Mucosa of descending colon (tissue), 3 donors: ENCODE data around the gene BMP10. TPM values are rescaled to one million over a fixed set of nuclear protein-coding genes. Genes with fewer than 3 reads are reported as not detected.

Experiments used
- ATAC-seq: fragments of 200-7000 bp; cut with Tn5 transposase; one replicate; pipeline ENCODE4 v1.9.1; 2020; ENCODE audit warnings: mild to moderate bottlenecking, moderate library complexity
- DNase-seq, 3 donors: peaks; one replicate each; pipeline ENCODE4 v3.0.0-alpha.2; 2020
- H3K36me3 ChIP-seq: fragments of 200-600 bp; one replicate; pipeline ENCODE4 v1.8.0; 2021; ENCODE audit warnings: low read depth, mild to moderate bottlenecking
- H3K4me1 ChIP-seq: fragments of 200-600 bp; one replicate; pipeline ENCODE4 v1.8.0; 2021; ENCODE audit warnings: low read depth, mild to moderate bottlenecking
- H3K4me3 ChIP-seq: fragments of 200-600 bp; one replicate; pipeline ENCODE4 v1.8.0; 2021; ENCODE audit warnings: mild to moderate bottlenecking
- H3K9me3 ChIP-seq: fragments of 200-600 bp; one replicate; pipeline ENCODE4 v1.8.0; 2021; ENCODE audit warnings: mild to moderate bottlenecking
- intact Hi-C, 2 donors: fragments of 100-400 bp; cut with DNase I in 1 of 2; cut with micrococcal nuclease in 1 of 2; formaldehyde crosslinking; loops; one replicate each; pipeline versions ENCODE4 v1.11.0 to v1.11.1; 2022; cut with DNase I, micrococcal nuclease
- total RNA-seq, 3 donors: library from RNA; stranded (reverse); fragmentation: NEBNext Ultra II Directional in 2 of 3; extraction: Animal tissue kit (Norgen Biotek cat#: 25700) in 2 of 3; gene quantifications; one replicate each; pipeline versions ENCODE4 v1.2.1 to v1.2.4, GENCODE V29; 2021 to 2023
- TF ChIP-seq, protein P1 (sequence below): fragments of 200-600 bp; IDR thresholded peaks from one replicate; pipeline ENCODE4 v1.8.0; 2022; ENCODE audit warnings: antibody characterized with exemption, mild to moderate bottlenecking
- donor health status: DM: no; HTN: no; CAD: no; lungs with moderate emphysema.
- donor health status: DM: no; HTN: no; CAD: no.
- donor health status: DM: no; HTN: yes; CAD: no.

The BMP10 gene
- total RNA-seq, 3 donors from 2014 or later = 0.43 TPM; not detected in 2

DNA sequence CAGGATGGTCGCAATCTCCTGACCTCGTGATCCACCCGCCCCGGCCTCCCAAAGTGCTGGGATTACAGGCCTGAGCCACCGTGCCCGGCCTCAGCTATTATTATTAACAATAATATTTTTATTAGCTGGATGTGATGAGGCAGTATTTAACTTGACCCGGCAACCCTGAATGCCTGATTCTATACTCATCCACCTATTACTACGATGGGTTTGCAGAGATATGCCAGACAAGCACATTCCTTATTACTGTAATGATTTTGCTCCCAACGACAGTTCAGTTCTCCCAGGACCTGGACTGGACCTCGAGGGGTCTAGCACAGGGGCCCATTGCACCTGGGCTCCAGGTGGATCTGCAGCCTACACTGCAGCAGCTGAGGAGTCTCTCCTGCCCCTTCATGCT lies 32.6 kb downstream of the BMP10 start:
- no peaks in the 10 kb centered on the region for H3K9me3 ChIP-seq
- no peak for DNase-seq
- no peak for ATAC-seq
- TF ChIP-seq, protein P1, sequence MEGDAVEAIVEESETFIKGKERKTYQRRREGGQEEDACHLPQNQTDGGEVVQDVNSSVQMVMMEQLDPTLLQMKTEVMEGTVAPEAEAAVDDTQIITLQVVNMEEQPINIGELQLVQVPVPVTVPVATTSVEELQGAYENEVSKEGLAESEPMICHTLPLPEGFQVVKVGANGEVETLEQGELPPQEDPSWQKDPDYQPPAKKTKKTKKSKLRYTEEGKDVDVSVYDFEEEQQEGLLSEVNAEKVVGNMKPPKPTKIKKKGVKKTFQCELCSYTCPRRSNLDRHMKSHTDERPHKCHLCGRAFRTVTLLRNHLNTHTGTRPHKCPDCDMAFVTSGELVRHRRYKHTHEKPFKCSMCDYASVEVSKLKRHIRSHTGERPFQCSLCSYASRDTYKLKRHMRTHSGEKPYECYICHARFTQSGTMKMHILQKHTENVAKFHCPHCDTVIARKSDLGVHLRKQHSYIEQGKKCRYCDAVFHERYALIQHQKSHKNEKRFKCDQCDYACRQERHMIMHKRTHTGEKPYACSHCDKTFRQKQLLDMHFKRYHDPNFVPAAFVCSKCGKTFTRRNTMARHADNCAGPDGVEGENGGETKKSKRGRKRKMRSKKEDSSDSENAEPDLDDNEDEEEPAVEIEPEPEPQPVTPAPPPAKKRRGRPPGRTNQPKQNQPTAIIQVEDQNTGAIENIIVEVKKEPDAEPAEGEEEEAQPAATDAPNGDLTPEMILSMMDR = no peak
- no peak overlapping the region for H3K4me3 ChIP-seq
- intact Hi-C loops = loop anchor here (10.0 kb wide), 1 partner anchor 84 kb away; no protein-coding TSS in a partner anchor
- no peaks in the 10 kb centered on the region for H3K4me1 ChIP-seq
- no peaks in the 10 kb centered on the region for H3K36me3 ChIP-seq

DNA sequence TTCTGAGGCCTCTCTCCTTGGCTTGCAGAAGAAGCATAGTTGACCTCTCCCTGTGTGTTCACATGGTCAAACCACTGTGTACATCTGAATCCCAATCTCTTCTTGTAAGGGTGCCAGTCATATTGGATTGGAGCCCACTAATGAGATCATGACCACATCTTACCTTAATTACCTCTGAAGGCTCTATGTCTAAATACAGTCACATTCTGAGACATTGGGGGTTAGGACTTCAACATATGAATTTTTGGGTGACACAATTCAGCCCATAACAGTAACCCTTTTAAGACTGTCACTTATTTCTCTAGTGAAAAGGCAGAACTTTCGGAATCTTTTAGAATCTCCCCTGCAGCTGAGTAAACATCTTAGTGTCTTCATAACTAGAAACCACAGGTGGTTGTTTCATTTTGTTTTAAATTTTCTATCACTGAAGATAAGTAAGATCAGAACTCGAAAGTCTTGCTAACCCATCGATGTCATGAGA lies 33.3 kb downstream of the BMP10 start:
- intact Hi-C loops = loop anchor here (10.0 kb wide), 1 partner anchor 83 kb away; no protein-coding TSS in a partner anchor
- H3K36me3 ChIP-seq = no peaks in the 10 kb centered on the region
- ATAC-seq (no peak), DNase-seq (no peak)
- TF ChIP-seq, protein P1 = no peak
- no peak overlapping the region for H3K4me3 ChIP-seq
- no peaks in the 10 kb centered on the region for H3K4me1 ChIP-seq
- no peaks in the 10 kb centered on the region for H3K9me3 ChIP-seq

DNA sequence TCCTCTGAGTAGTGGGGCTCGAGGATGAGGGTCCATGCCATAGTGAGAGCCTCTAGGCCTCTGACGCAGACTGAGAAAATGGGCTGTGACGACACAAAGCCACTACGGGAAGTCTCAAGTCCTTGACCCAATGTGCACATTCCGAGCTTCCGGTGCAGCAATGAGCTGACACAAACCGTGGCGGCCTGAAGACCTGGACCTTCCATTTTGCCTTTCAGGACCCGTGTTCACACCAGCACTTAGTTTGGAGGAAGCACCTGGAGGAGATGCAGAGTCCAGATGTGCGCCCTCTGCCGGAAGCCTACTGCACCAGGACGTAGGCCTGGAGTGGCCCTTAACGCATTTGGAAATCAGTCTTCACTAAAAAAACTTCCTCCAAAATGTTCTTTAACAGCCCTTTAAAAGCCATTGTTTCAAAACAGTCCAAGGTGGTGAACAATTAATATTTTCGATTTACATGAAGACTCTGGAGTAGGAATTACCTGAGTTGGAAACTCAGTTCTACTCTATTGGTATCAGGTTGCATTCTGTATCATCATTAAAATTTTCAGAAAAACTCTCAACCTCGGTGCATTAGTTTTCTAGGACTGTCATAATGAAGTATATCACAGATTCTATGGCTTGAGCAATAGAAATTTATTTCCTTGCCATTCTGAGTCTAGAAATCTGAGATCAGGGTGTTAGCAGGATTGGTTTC lies 33.9 kb downstream of the BMP10 start:
- H3K4me3 ChIP-seq = no peak overlapping the region
- intact Hi-C loops = loop anchor here (10.0 kb wide), 1 partner anchor 83 kb away; no protein-coding TSS in a partner anchor
- no peaks in the 10 kb centered on the region for H3K36me3 ChIP-seq
- DNase-seq (peak; percentile 77 to 90 (median 82)), ATAC-seq (peak; percentile 80)
- TF ChIP-seq, protein P1 = peak; percentile 28
- no peaks in the 10 kb centered on the region for H3K4me1 ChIP-seq
- H3K9me3 ChIP-seq = no peaks in the 10 kb centered on the region

DNA sequence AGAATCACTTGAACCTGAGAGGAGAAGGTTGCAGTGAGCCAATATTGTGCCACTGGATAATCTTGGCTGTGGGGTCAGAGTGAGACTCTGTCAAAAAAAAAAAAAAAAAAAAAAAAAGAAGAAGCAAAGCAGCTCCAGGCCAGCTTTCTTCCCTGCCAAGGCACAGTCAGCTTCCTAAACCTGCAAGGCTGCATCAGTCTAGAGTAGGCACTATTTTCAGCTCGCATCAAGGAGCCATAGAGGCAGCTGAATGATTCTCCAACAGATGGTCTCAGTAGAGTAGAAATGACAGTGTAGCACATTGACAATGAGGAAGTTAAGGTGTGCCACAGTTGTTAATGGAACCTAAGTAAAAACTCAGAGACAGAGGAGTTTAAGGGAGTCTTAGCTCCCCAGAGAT lies 35.6 kb downstream of the BMP10 start:
- H3K36me3 ChIP-seq = no peaks in the 10 kb centered on the region
- peaks cover 7% of the 10 kb centered on the region for H3K4me1 ChIP-seq
- intact Hi-C loops = loop anchor here (10.0 kb wide), 1 partner anchor 81 kb away; no protein-coding TSS in a partner anchor
- ATAC-seq (peak; percentile 26), DNase-seq (no peak)
- no peaks in the 10 kb centered on the region for H3K9me3 ChIP-seq
- TF ChIP-seq, protein P1 = no peak
- no peak overlapping the region for H3K4me3 ChIP-seq

DNA sequence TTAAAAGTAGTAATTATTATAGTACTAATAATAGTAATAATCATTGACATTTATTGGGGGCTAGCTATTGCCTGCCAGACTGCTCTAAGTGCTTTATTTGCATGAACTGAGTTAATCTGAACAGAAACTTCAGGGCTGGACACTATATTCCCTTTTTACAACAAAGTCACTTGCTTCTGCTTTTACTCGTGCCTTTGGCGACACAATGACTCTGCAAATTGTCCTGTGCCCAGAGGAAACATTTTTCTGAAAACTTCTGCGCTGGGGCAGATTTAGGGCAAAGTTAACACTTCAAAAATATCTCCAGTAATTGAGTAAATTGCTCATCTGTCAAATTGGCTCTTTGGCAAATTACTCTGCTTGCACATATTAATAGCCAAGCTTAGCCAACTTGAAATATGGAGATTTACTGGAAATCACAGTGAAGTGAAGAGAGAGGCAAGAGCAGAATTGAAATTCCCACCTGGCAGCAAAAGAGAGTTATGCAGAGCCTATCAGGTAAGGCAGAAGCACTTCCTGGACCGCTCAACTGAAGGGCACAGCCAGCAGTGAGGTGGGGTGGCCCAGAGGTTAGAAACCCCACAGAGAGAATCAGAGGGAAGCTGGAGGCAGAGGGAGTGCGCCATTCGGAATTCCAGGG lies 36.3 kb downstream of the BMP10 start:
- TF ChIP-seq, protein P1 = no peak
- H3K4me3 ChIP-seq = no peak overlapping the region
- no peak for DNase-seq
- H3K9me3 ChIP-seq = no peaks in the 10 kb centered on the region
- intact Hi-C loops = loop anchor here (10.0 kb wide), 1 partner anchor 80 kb away; no protein-coding TSS in a partner anchor
- peaks cover 11% of the 10 kb centered on the region for H3K4me1 ChIP-seq
- H3K36me3 ChIP-seq = no peaks in the 10 kb centered on the region
- ATAC-seq = no peak
